Measurements from ENCODE around the gene TWSG1. TPM values are rescaled to one million over a fixed set of nuclear protein-coding genes. Genes with fewer than 3 reads are reported as not detected.
"Not testable (repeated sequence)": the region's sequence is repeated elsewhere in the genome, so short reads cannot be mapped to it uniquely, and the experiment has no call there.

Gene TWSG1
- total RNA-seq, 8 experiments from 2014 or later = 8.6 to 158 (median 25.2) TPM

- H3K4me1 ChIP-seq (replicated peaks in 1 of 2) = no peaks in the 10 kb centered on the region
- H3K4me3 ChIP-seq = no peak overlapping the region
- H3K27ac ChIP-seq = no peak overlapping the region
- WGBS, 10 experiments = 88 to 100% (median 100%) methylated on average over 1 to 2 of the region's 2 CpGs; no CpG with 5 or more reads in 2 of the 10 experiments
- ATAC-seq (replicated peaks in 6 of 8) = no peak
- in situ Hi-C loops (cut with MboI; ENCODE audit: low pct_unique_long_range_greater_than_20kb in 2 of 9, low sequenced_read_pairs in 9 of 9, unreplicated experiment in 9 of 9) = no loop called here
Observed at GRCh38 chr18:9346775-9347174, 12.2 kb downstream of the TWSG1 start.

GRCh38 chr18:9348079-9348671, 13.6 kb downstream of the TWSG1 start:
- no peak overlapping the region for H3K27ac ChIP-seq
- WGBS, 10 experiments = 17 to 100% (median 84%) methylated on average over 1 to 3 of the region's 3 CpGs; no CpG with 5 or more reads in 1 of the 10 experiments

GRCh38 chr18:9348766-9349165, 14.2 kb downstream of the TWSG1 start:
- in situ Hi-C loops (cut with MboI; ENCODE audit: low pct_unique_long_range_greater_than_20kb in 2 of 9, low sequenced_read_pairs in 9 of 9, unreplicated experiment in 9 of 9) = no loop called here
- H3K4me1 ChIP-seq (replicated peaks in 1 of 2) = no peaks in the 10 kb centered on the region
- peak in 3 of 8 experiments; percentile 23 to 51 (median 44) for ATAC-seq (replicated peaks in 6 of 8)
- H3K27ac ChIP-seq = no peak overlapping the region
- H3K4me3 ChIP-seq = no peak overlapping the region

More at GRCh38 chr18:9348079-9348671, 13.6 kb downstream of the TWSG1 start:
- no peaks in the 10 kb centered on the region for H3K4me1 ChIP-seq (replicated peaks in 1 of 2)
- in situ Hi-C loops (cut with MboI; ENCODE audit: low pct_unique_long_range_greater_than_20kb in 2 of 9, low sequenced_read_pairs in 9 of 9, unreplicated experiment in 9 of 9) = no loop called here
- peak in 2 of 8 experiments; percentile 17 to 37 for ATAC-seq (replicated peaks in 6 of 8)
- no peak overlapping the region for H3K4me3 ChIP-seq

- no peak for ATAC-seq (replicated peaks in 6 of 8)
- Histone ChIP-seq H3K4me3 (no peak overlapping the region), H3K27ac (no peak overlapping the region), H3K4me1 (replicated peaks in 1 of 2) (no peaks in the 10 kb centered on the region)
- 100% methylated on average over 1 to 2 of the region's 2 CpGs; no CpG with 5 or more reads in 1 of the 10 experiments for WGBS, 10 experiments
- in situ Hi-C loops (cut with MboI; ENCODE audit: low pct_unique_long_range_greater_than_20kb in 2 of 9, low sequenced_read_pairs in 9 of 9, unreplicated experiment in 9 of 9) = no loop called here
Observed at GRCh38 chr18:9353596-9353995, 19.0 kb downstream of the TWSG1 start.

GRCh38 chr18:9354256-9354655, 19.7 kb downstream of the TWSG1 start:
- in situ Hi-C loops (cut with MboI; ENCODE audit: low pct_unique_long_range_greater_than_20kb in 2 of 9, low sequenced_read_pairs in 9 of 9, unreplicated experiment in 9 of 9) = no loop called here
- no peaks in the 10 kb centered on the region for H3K4me1 ChIP-seq (replicated peaks in 1 of 2)
- no peak overlapping the region for H3K27ac ChIP-seq
- H3K4me3 ChIP-seq = no peak overlapping the region
- WGBS, 10 experiments = 83 to 100% (median 97%) methylated on average over 1 of the region's 1 CpG; no CpG with 5 or more reads in 2 of the 10 experiments
- no peak for ATAC-seq (replicated peaks in 6 of 8)

GRCh38 chr18:9356976-9357375, 22.4 kb downstream of the TWSG1 start:
- no peak for ATAC-seq (replicated peaks in 6 of 8)
- 90 to 100% (median 100%) methylated on average over 2 of the region's 2 CpGs; no CpG with 5 or more reads in 1 of the 10 experiments for WGBS, 10 experiments
- in situ Hi-C loops (cut with MboI; ENCODE audit: low pct_unique_long_range_greater_than_20kb in 2 of 9, low sequenced_read_pairs in 9 of 9, unreplicated experiment in 9 of 9) = no loop called here
- Histone ChIP-seq H3K27ac (no peak overlapping the region), H3K4me1 (replicated peaks in 1 of 2) (no peaks in the 10 kb centered on the region), H3K4me3 (no peak overlapping the region)

- Histone ChIP-seq H3K4me1 (replicated peaks in 1 of 2) (no peaks in the 10 kb centered on the region), H3K27ac (no peak overlapping the region), H3K4me3 (no peak overlapping the region)
- WGBS, 10 experiments = 60 to 100% (median 90%) methylated on average over 1 to 4 of the region's 4 CpGs; no CpG with 5 or more reads in 1 of the 10 experiments
- in situ Hi-C loops (cut with MboI; ENCODE audit: low pct_unique_long_range_greater_than_20kb in 2 of 9, low sequenced_read_pairs in 9 of 9, unreplicated experiment in 9 of 9) = no loop called here
- no peak for ATAC-seq (replicated peaks in 6 of 8)
Observed at GRCh38 chr18:9359796-9360195, 25.2 kb downstream of the TWSG1 start.

GRCh38 chr18:9361191-9361590, 26.6 kb downstream of the TWSG1 start:
- H3K27ac ChIP-seq = no peak overlapping the region
- H3K4me3 ChIP-seq = no peak overlapping the region
- no peak for ATAC-seq (replicated peaks in 6 of 8)
- no peaks in the 10 kb centered on the region for H3K4me1 ChIP-seq (replicated peaks in 1 of 2)
- in situ Hi-C loops (cut with MboI; ENCODE audit: low pct_unique_long_range_greater_than_20kb in 2 of 9, low sequenced_read_pairs in 9 of 9, unreplicated experiment in 9 of 9) = no loop called here
- 63 to 100% (median 90%) methylated on average over 1 to 3 of the region's 3 CpGs; no CpG with 5 or more reads in 1 of the 10 experiments for WGBS, 10 experiments

GRCh38 chr18:9362869-9363268, 28.3 kb downstream of the TWSG1 start:
- 38 to 100% (median 100%) methylated on average over 1 of the region's 1 CpG; no CpG with 5 or more reads in 5 of the 10 experiments for WGBS, 10 experiments
- ATAC-seq (replicated peaks in 6 of 8) = peak in 3 of 8 experiments; percentile 29 to 70 (median 52)
- no peaks in the 10 kb centered on the region for H3K4me1 ChIP-seq (replicated peaks in 1 of 2)
- H3K4me3 ChIP-seq = no peak overlapping the region
- in situ Hi-C loops (cut with MboI; ENCODE audit: low pct_unique_long_range_greater_than_20kb in 2 of 9, low sequenced_read_pairs in 9 of 9, unreplicated experiment in 9 of 9) = no loop called here
- H3K27ac ChIP-seq = no peak overlapping the region

GRCh38 chr18:9364242-9364641, 29.7 kb downstream of the TWSG1 start:
- 80 to 100% (median 99%) methylated on average over 1 to 7 of the region's 8 CpGs; no CpG with 5 or more reads in 2 of the 10 experiments for WGBS, 10 experiments
- Histone ChIP-seq H3K27ac (no peak overlapping the region), H3K4me3 (no peak overlapping the region), H3K4me1 (replicated peaks in 1 of 2) (no peaks in the 10 kb centered on the region)
- ATAC-seq (replicated peaks in 6 of 8) = no peak
- in situ Hi-C loops (cut with MboI; ENCODE audit: low pct_unique_long_range_greater_than_20kb in 2 of 9, low sequenced_read_pairs in 9 of 9, unreplicated experiment in 9 of 9) = no loop called here

GRCh38 chr18:9365406-9365805, 30.8 kb downstream of the TWSG1 start:
- WGBS, 10 experiments = 78 to 100% (median 91%) methylated on average over 1 to 7 of the region's 7 CpGs
- H3K4me3 ChIP-seq = no peak overlapping the region
- H3K4me1 ChIP-seq (replicated peaks in 1 of 2) = no peaks in the 10 kb centered on the region
- in situ Hi-C loops (cut with MboI; ENCODE audit: low pct_unique_long_range_greater_than_20kb in 2 of 9, low sequenced_read_pairs in 9 of 9, unreplicated experiment in 9 of 9) = no loop called here
- no peak overlapping the region for H3K27ac ChIP-seq
- ATAC-seq (replicated peaks in 6 of 8) = no peak

GRCh38 chr18:9366126-9366714, 31.6 kb downstream of the TWSG1 start:
- Histone ChIP-seq H3K27ac (no peak overlapping the region), H3K4me1 (replicated peaks in 1 of 2) (no peaks in the 10 kb centered on the region), H3K4me3 (no peak overlapping the region)
- peak in 7 of 8 experiments; percentile 39 to 91 (median 83) for ATAC-seq (replicated peaks in 6 of 8)
- WGBS, 10 experiments = 64 to 95% (median 80%) methylated on average over 3 to 6 of the region's 6 CpGs; no CpG with 5 or more reads in 1 of the 10 experiments
- in situ Hi-C loops (cut with MboI; ENCODE audit: low pct_unique_long_range_greater_than_20kb in 2 of 9, low sequenced_read_pairs in 9 of 9, unreplicated experiment in 9 of 9) = no loop called here

GRCh38 chr18:9373254-9373653, 38.7 kb downstream of the TWSG1 start:
- H3K4me3 ChIP-seq; in situ Hi-C loops (cut with MboI; ENCODE audit: low pct_unique_long_range_greater_than_20kb in 2 of 9, low sequenced_read_pairs in 9 of 9, unreplicated experiment in 9 of 9); H3K4me1 ChIP-seq (replicated peaks in 1 of 2); H3K27ac ChIP-seq: not testable (repeated sequence)
- WGBS, 10 experiments = 63 to 100% (median 83%) methylated on average over 1 of the region's 1 CpG; no CpG with 5 or more reads in 7 of the 10 experiments
- ATAC-seq (replicated peaks in 6 of 8) = peak in 1 of 8 experiments; percentile 18

All from motor neuron (in vitro differentiated cells).